ENCODE results near the gene SCARF1.

The SCARF1 gene

GRCh38 chr17:1606352-1606985 is 39.1 kb downstream of the SCARF1 start:
- Histone ChIP-seq H3K36me3 (ENCODE audit: insufficient read depth, low read length) (no peaks in the 10 kb centered on the region), H3K27me3 (ENCODE audit: control insufficient read depth in 1 of 2, insufficient read depth in 2 of 2, low read length in 2 of 2) (no peaks in the 10 kb centered on the region), H3K4me3 (ENCODE audit: low read depth in 1 of 2, low read length in 2 of 2) (no peak overlapping the region), H3K27ac (ENCODE audit: low read depth, low read length) (no peak overlapping the region), H3K9ac (ENCODE audit: low read length) (no peak overlapping the region), H3K4me1 (ENCODE audit: insufficient read depth, low read length) (no peaks in the 10 kb centered on the region), H3K9me3 (ENCODE audit: low read length) (no peaks in the 10 kb centered on the region)

- Histone ChIP-seq H3K27ac (ENCODE audit: low read depth, low read length) (no peak overlapping the region), H3K27me3 (ENCODE audit: control insufficient read depth in 1 of 2, insufficient read depth in 2 of 2, low read length in 2 of 2) (no peaks in the 10 kb centered on the region), H3K9ac (ENCODE audit: low read length) (no peak overlapping the region), H3K4me1 (ENCODE audit: insufficient read depth, low read length) (no peaks in the 10 kb centered on the region), H3K4me3 (ENCODE audit: low read depth in 1 of 2, low read length in 2 of 2) (no peak overlapping the region), H3K9me3 (ENCODE audit: low read length) (no peaks in the 10 kb centered on the region), H3K36me3 (ENCODE audit: insufficient read depth, low read length) (no peaks in the 10 kb centered on the region)
These were observed 39.7 kb downstream of the SCARF1 start for GRCh38 chr17:1605681-1606351.

GRCh38 chr17:1604831-1605528 is 40.6 kb downstream of the SCARF1 start:
- Histone ChIP-seq H3K36me3 (ENCODE audit: insufficient read depth, low read length) (no peaks in the 10 kb centered on the region), H3K9ac (ENCODE audit: low read length) (no peak overlapping the region), H3K9me3 (ENCODE audit: low read length) (no peaks in the 10 kb centered on the region), H3K4me3 (ENCODE audit: low read depth in 1 of 2, low read length in 2 of 2) (no peak overlapping the region), H3K27me3 (ENCODE audit: control insufficient read depth in 1 of 2, insufficient read depth in 2 of 2, low read length in 2 of 2) (no peaks in the 10 kb centered on the region), H3K27ac (ENCODE audit: low read depth, low read length) (no peak overlapping the region), H3K4me1 (ENCODE audit: insufficient read depth, low read length) (no peaks in the 10 kb centered on the region)

GRCh38 chr17:1601571-1601970 is 44.0 kb downstream of the SCARF1 start:
- H3K9me3 ChIP-seq (ENCODE audit: low read length): no peaks in the 10 kb centered on the region
- H3K27me3 ChIP-seq (ENCODE audit: control insufficient read depth in 1 of 2, insufficient read depth in 2 of 2, low read length in 2 of 2): no peaks in the 10 kb centered on the region
- no peak overlapping the region for H3K27ac ChIP-seq (ENCODE audit: low read depth, low read length)
- no peak overlapping the region for H3K4me3 ChIP-seq (ENCODE audit: low read depth in 1 of 2, low read length in 2 of 2)
- H3K36me3 ChIP-seq (ENCODE audit: insufficient read depth, low read length): no peaks in the 10 kb centered on the region
- no peaks in the 10 kb centered on the region for H3K4me1 ChIP-seq (ENCODE audit: insufficient read depth, low read length)
- H3K9ac ChIP-seq (ENCODE audit: low read length): no peak overlapping the region

- Histone ChIP-seq H3K9ac (ENCODE audit: low read length) (no peak overlapping the region), H3K9me3 (ENCODE audit: low read length) (no peaks in the 10 kb centered on the region), H3K27me3 (ENCODE audit: control insufficient read depth in 1 of 2, insufficient read depth in 2 of 2, low read length in 2 of 2) (no peaks in the 10 kb centered on the region), H3K4me3 (ENCODE audit: low read depth in 1 of 2, low read length in 2 of 2) (no peak overlapping the region), H3K36me3 (ENCODE audit: insufficient read depth, low read length) (no peaks in the 10 kb centered on the region), H3K27ac (ENCODE audit: low read depth, low read length) (no peak overlapping the region), H3K4me1 (ENCODE audit: insufficient read depth, low read length) (no peaks in the 10 kb centered on the region)
These were observed 47.0 kb downstream of the SCARF1 start for GRCh38 chr17:1598399-1599095.

GRCh38 chr17:1597861-1598342 is 47.6 kb downstream of the SCARF1 start:
- Histone ChIP-seq H3K4me1 (ENCODE audit: insufficient read depth, low read length) (no peaks in the 10 kb centered on the region), H3K36me3 (ENCODE audit: insufficient read depth, low read length) (no peaks in the 10 kb centered on the region), H3K9ac (ENCODE audit: low read length) (no peak overlapping the region), H3K27me3 (ENCODE audit: control insufficient read depth in 1 of 2, insufficient read depth in 2 of 2, low read length in 2 of 2) (no peaks in the 10 kb centered on the region), H3K27ac (ENCODE audit: low read depth, low read length) (no peak overlapping the region), H3K4me3 (ENCODE audit: low read depth in 1 of 2, low read length in 2 of 2) (no peak overlapping the region), H3K9me3 (ENCODE audit: low read length) (no peaks in the 10 kb centered on the region)

GRCh38 chr17:1593630-1593931 is 52.0 kb downstream of the SCARF1 start:
- Histone ChIP-seq H3K27me3 (ENCODE audit: control insufficient read depth in 1 of 2, insufficient read depth in 2 of 2, low read length in 2 of 2) (no peaks in the 10 kb centered on the region), H3K9me3 (ENCODE audit: low read length) (no peaks in the 10 kb centered on the region), H3K4me1 (ENCODE audit: insufficient read depth, low read length) (peaks cover 10% of the 10 kb centered on the region), H3K27ac (ENCODE audit: low read depth, low read length) (no peak overlapping the region), H3K9ac (ENCODE audit: low read length) (no peak overlapping the region), H3K4me3 (ENCODE audit: low read depth in 1 of 2, low read length in 2 of 2) (no peak overlapping the region), H3K36me3 (ENCODE audit: insufficient read depth, low read length) (no peaks in the 10 kb centered on the region)

- H3K36me3 ChIP-seq (ENCODE audit: insufficient read depth, low read length): no peaks in the 10 kb centered on the region
- H3K9ac ChIP-seq (ENCODE audit: low read length): no peak overlapping the region
- peaks cover 10% of the 10 kb centered on the region for H3K4me1 ChIP-seq (ENCODE audit: insufficient read depth, low read length)
- no peaks in the 10 kb centered on the region for H3K27me3 ChIP-seq (ENCODE audit: control insufficient read depth in 1 of 2, insufficient read depth in 2 of 2, low read length in 2 of 2)
- no peak overlapping the region for H3K4me3 ChIP-seq (ENCODE audit: low read depth in 1 of 2, low read length in 2 of 2)
- no peaks in the 10 kb centered on the region for H3K9me3 ChIP-seq (ENCODE audit: low read length)
- H3K27ac ChIP-seq (ENCODE audit: low read depth, low read length): no peak overlapping the region
These were observed 52.5 kb downstream of the SCARF1 start for GRCh38 chr17:1592751-1593629.

GRCh38 chr17:1591474-1592090 is 54.0 kb downstream of the SCARF1 start:
- Histone ChIP-seq H3K36me3 (ENCODE audit: insufficient read depth, low read length) (no peaks in the 10 kb centered on the region), H3K27ac (ENCODE audit: low read depth, low read length) (no peak overlapping the region), H3K9ac (ENCODE audit: low read length) (no peak overlapping the region), H3K27me3 (ENCODE audit: control insufficient read depth in 1 of 2, insufficient read depth in 2 of 2, low read length in 2 of 2) (no peaks in the 10 kb centered on the region), H3K4me3 (ENCODE audit: low read depth in 1 of 2, low read length in 2 of 2) (no peak overlapping the region), H3K9me3 (ENCODE audit: low read length) (no peaks in the 10 kb centered on the region), H3K4me1 (ENCODE audit: insufficient read depth, low read length) (peaks cover 10% of the 10 kb centered on the region)

- H3K27ac ChIP-seq (ENCODE audit: low read depth, low read length): no peak overlapping the region
- no peaks in the 10 kb centered on the region for H3K27me3 ChIP-seq (ENCODE audit: control insufficient read depth in 1 of 2, insufficient read depth in 2 of 2, low read length in 2 of 2)
- no peak overlapping the region for H3K9ac ChIP-seq (ENCODE audit: low read length)
- H3K4me1 ChIP-seq (ENCODE audit: insufficient read depth, low read length): peaks cover 10% of the 10 kb centered on the region
- H3K4me3 ChIP-seq (ENCODE audit: low read depth in 1 of 2, low read length in 2 of 2): no peak overlapping the region
- no peaks in the 10 kb centered on the region for H3K36me3 ChIP-seq (ENCODE audit: insufficient read depth, low read length)
- H3K9me3 ChIP-seq (ENCODE audit: low read length): no peaks in the 10 kb centered on the region
These were observed 54.6 kb downstream of the SCARF1 start for GRCh38 chr17:1590747-1591473.

All from muscle layer of colon (tissue), 2 donors.